RWPE1 (cell line): Measurements from ENCODE around the gene SEMG1.

Experiments used
- CTCF ChIA-PET: fragments of 350-600 bp; sonication (Branson Sonifier 250); formaldehyde crosslinking; extraction: SDS; loops from one replicate; lab custom pipeline; 2021; lab: Yijun Ruan, JAX
- POLR2A ChIA-PET: fragments of 400-600 bp; formaldehyde crosslinking; extraction: SDS; loops from one replicate; lab custom pipeline; 2020; ENCODE audit warnings: antibody characterized with exemption; ENCODE audit not compliant: low non-redundant PET; lab: Yijun Ruan, JAX
- DNase-seq: peaks from one replicate; pipeline ENCODE4 v3.0.0; 2012; ENCODE audit warnings: low spot score
- H3K27ac ChIP-seq: fragments of 450-650 bp; 2 replicates; pipeline ENCODE4 v1.5.1; 2017
- TF ChIP-seq, protein P1 (sequence below): fragments of 450-650 bp; conservative IDR thresholded peaks from 2 replicates; pipeline ENCODE4 v1.5.1; 2017; ENCODE audit warnings: low read depth, mild to moderate bottlenecking

Gene SEMG1

DNA sequence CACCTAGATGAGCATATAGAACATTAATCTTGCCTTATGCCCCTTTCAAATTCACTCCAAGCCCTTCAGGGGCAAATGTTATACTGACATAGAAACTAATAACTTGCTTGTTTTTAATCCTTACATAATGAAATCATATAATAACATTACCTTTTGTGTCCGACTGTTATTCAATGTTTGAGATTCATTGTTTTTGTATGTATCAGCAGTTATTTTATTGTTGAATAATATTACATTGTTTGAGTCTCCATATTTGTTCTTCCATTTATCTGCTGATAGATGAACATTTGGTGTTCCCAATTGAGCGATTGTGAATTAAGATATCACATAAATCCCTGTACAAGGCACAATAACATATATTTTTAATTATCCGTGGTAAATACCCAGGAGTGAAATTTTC is 6.0 kb downstream of the SEMG1 start:
- ChIA-PET CTCF (no interaction called here), POLR2A (no interaction called here)
- TF ChIP-seq, protein P1, sequence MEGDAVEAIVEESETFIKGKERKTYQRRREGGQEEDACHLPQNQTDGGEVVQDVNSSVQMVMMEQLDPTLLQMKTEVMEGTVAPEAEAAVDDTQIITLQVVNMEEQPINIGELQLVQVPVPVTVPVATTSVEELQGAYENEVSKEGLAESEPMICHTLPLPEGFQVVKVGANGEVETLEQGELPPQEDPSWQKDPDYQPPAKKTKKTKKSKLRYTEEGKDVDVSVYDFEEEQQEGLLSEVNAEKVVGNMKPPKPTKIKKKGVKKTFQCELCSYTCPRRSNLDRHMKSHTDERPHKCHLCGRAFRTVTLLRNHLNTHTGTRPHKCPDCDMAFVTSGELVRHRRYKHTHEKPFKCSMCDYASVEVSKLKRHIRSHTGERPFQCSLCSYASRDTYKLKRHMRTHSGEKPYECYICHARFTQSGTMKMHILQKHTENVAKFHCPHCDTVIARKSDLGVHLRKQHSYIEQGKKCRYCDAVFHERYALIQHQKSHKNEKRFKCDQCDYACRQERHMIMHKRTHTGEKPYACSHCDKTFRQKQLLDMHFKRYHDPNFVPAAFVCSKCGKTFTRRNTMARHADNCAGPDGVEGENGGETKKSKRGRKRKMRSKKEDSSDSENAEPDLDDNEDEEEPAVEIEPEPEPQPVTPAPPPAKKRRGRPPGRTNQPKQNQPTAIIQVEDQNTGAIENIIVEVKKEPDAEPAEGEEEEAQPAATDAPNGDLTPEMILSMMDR: no peak
- no peak overlapping the region for H3K27ac ChIP-seq
- DNase-seq: no peak

DNA sequence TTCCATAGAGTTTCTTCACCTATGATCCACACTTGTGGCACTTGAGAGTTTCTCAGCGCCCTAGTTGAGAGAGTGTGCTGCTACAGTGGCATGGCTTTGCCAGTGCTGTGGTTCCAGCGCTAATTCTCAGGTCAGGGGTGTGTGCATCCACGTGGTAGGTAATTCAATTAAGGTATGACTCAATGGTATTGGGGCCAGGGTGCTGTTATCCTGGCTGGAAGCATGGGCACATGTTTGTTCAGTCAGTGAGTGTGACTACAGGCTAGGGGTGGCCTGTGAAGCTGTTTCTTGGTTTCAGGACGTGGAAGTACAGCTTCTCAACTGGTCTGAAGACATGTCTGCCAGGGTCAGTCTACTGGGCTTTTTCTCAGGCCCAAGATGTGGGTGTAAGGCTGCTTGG is 11.3 kb downstream of the SEMG1 start:
- no peak for DNase-seq
- H3K27ac ChIP-seq: no peak overlapping the region
- POLR2A ChIA-PET: no interaction called here
- CTCF ChIA-PET: interaction anchor here (0.6 to 1.3 kb wide), 3 partner anchors 16 to 80 kb away, joined by 3 to 5 read pairs (median 4); no protein-coding TSS in a partner anchor
- TF ChIP-seq, protein P1: no peak

DNA sequence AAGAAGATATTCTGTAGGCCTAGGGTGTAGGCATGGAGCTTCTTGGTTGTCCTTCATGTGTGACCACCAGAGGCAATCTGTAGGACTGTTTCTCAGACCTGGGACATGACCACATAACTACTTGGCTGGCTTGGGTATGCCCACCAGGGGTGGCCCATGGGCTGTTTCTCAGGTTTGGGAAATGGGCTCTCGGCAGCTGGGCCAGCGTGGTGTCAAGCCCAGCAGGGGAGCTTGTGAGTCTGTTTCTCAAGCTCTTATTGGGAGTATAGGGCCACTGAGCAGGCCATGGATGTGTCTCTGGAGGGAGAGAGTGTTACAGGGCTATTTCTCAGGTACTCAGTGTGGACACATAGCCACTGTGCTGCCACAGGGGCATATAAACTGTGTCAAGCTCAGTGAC is 11.8 kb downstream of the SEMG1 start:
- no peak overlapping the region for H3K27ac ChIP-seq
- CTCF ChIA-PET: interaction anchor here (0.6 to 1.0 kb wide), 2 partner anchors 15 to 80 kb away, joined by 3 to 5 read pairs; no protein-coding TSS in a partner anchor
- POLR2A ChIA-PET: no interaction called here
- TF ChIP-seq, protein P1: no peak
- DNase-seq: no peak

DNA sequence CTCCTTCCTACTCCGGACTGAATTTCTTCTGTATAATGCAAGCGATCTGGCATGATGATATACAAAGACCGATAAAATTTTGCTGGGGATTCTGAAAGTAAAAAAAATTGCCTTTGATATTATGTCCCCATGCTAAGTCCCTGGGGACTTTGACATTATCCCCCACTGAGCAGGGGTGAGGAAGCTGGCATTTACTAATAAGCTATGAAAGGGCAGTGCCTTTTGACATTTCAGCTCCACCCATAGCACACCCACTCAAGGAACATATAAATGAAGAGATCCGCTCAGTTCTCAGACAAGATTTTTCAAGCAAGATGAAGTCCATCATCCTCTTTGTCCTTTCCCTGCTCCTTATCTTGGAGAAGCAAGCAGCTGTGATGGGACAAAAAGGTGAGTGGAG is 14.2 kb downstream of the SEMG1 start, which contains the start of gene SEMG2:
Gene SEMG2 (plus strand): TSS at position 298 of the 400 bp plus-strand sequence. CDS start 17 bp downstream, at position 315.
- no peak for DNase-seq
- CTCF ChIA-PET: interaction anchor here (1.0 to 1.2 kb wide), 3 partner anchors 9 to 255 kb away, joined by 3 to 4 read pairs (median 4); partner anchors contain the start of gene STK4
- no peak within 1 kb of the TSS for H3K27ac ChIP-seq
- POLR2A ChIA-PET: no interaction called here
- TF ChIP-seq, protein P1: no peak

DNA sequence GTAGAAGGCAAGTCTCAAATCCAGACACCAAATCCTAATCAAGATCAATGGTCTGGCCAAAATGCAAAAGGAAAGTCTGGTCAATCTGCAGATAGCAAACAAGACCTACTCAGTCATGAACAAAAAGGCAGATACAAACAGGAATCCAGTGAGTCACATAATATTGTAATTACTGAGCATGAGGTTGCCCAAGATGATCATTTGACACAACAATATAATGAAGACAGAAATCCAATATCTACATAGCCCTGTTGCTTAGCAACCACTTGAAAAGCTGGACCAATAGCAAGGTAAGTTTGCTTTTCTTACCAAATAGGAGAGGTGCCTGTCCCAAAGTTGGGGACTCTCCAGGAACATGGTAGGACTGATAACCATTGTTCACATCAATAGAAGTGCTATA is 16.3 kb downstream of the SEMG1 start:
- TF ChIP-seq, protein P1: no peak
- H3K27ac ChIP-seq: no peak overlapping the region
- no peak for DNase-seq
- ChIA-PET CTCF (no interaction called here), POLR2A (no interaction called here)

DNA sequence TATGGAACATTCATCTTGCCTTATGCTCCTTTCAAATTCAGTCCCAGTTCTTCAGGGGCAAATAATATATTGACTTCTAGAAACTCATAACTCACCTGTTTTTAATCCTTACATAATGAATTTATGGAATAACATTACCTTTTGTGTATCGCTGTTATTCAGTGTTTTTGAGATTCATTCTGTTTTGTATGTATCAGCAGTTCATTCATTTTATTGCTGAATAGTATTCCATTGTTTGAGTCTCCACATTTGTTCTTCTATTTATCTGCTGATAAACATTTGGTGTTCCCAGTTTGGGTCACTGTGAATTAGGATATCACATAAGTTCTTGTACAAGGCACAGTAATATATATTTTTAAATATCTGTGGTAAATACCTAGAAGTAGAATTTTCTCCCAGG is 19.5 kb downstream of the SEMG1 start:
- TF ChIP-seq, protein P1: no peak
- CTCF ChIA-PET: no interaction called here
- H3K27ac ChIP-seq: no peak overlapping the region
- POLR2A ChIA-PET: no interaction called here
- no peak for DNase-seq
